ENCODE results near the gene PSTPIP1.

PSTPIP1 gene

DNA sequence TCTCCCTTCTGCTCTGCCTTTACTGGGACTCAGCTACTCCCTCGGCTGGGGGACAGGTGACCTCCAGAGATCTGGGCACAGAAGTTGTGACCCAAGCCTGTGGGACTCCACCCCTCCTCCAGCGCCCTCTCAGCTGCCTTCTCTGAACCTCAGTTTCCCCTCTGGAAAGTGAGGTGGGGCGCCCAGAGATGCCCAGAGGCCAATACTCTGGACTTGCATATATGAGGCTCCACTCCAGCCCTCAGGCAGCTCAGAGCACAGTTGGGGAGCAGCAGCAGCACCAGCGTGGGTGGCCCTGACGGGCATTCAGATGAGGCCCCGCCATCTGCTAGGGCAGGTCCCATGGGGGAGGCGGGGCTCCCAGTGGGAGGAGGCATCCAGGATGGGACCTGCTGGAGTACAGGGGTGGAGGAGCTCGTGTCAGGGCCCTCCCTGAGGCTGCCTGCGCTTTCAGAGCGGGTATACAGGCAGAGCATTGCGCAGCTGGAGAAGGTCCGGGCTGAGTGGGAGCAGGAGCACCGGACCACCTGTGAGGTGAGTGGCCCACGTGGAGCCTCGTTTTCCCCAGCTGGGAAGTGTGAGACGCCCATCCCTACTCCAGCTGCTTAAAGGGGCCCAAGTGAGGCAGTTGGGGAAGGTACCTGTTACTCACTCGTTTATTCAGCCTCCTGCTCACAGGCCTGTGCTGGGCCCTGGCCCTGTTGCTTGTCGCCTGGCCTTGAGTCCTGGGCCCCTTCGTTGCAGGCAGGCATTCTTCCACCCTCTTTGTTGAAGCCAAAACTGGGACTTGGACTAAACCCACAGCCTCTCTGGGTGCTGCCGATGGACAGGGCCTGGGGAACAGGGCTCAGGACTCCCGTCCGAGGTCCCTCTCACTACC, 35.4 kb downstream of the PSTPIP1 start:
- peak in 1 of 2 donors; percentile 1 for DNase-seq (ENCODE audit: low read depth in 1 of 2, low spot score in 1 of 2)

- DNase-seq (ENCODE audit: low read depth in 1 of 2, low spot score in 1 of 2), result peak in 1 of 2 donors; percentile 1
Observed at GRCh38 chr15:77030928-77031375, 36.0 kb downstream of the PSTPIP1 start.

- peak in 1 of 2 donors; percentile 0 for DNase-seq (ENCODE audit: low read depth in 1 of 2, low spot score in 1 of 2)
Observed at GRCh38 chr15:77031376-77032050, 36.6 kb downstream of the PSTPIP1 start.

DNA sequence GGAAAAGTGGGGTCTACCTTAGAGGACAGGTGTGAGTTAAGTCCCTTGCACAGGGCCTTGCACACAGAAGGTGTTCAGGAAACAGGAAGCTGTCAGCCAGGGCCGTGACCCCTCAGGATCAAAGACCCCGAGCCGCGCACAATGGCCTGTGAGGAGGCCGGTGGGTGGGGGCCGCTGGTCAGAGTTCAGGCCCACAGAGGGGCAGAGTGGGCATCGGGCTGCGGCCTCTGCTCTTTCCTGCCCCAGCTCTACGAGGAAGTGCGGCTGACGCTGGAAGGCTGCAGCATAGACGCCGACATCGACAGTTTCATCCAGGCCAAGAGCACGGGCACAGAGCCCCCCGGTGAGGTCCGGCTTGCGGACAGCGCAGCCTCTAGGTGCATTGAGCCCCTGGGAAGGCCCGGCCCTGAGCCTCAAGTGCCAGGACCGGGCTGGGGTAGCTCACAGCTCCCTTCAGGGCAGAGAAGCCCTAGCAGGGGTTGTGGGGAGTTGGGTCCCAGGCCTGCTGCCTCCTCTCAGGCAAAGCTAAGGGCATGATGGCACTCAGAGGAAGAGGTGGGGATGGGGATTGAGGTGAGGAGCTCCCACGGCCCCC, 37.2 kb downstream of the PSTPIP1 start:
- DNase-seq (ENCODE audit: low read depth in 1 of 2, low spot score in 1 of 2), result peak in 1 of 2 donors; percentile 0

- peak in 1 of 2 donors; percentile 1 for DNase-seq (ENCODE audit: low read depth in 1 of 2, low spot score in 1 of 2)
Observed at GRCh38 chr15:77032647-77033416, 37.9 kb downstream of the PSTPIP1 start.

- peak in 1 of 2 donors; percentile 1 for DNase-seq (ENCODE audit: low read depth in 1 of 2, low spot score in 1 of 2)
Observed at GRCh38 chr15:77033417-77033728, 38.4 kb downstream of the PSTPIP1 start.

GRCh38 chr15:77033729-77034671, 39.1 kb downstream of the PSTPIP1 start:
- DNase-seq (ENCODE audit: low read depth in 1 of 2, low spot score in 1 of 2), result no peak

- DNase-seq (ENCODE audit: low read depth in 1 of 2, low spot score in 1 of 2), result peak in 1 of 2 donors; percentile 30
Observed at GRCh38 chr15:77034695-77035489, 40.0 kb downstream of the PSTPIP1 start.

DNA sequence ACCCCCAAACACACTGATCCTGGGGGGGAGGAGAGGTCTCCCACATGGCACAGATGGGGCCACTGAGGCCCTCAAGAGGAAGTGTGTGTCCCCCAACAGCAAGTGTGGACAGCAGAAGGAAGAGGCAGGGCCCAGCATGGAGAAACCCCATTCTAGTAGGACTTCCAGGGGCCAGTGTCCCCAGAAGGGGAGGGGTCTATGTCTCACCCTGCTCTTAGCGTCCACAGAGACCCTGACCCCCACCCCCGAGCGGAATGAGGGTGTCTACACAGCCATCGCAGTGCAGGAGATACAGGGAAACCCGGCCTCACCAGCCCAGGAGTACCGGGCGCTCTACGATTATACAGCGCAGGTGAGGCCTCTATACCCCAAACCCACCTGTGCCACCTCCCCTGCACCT, 40.7 kb downstream of the PSTPIP1 start:
- no peak for DNase-seq (ENCODE audit: low read depth in 1 of 2, low spot score in 1 of 2)

- DNase-seq (ENCODE audit: low read depth in 1 of 2, low spot score in 1 of 2), result no peak
Observed at GRCh38 chr15:77035999-77036471, 41.1 kb downstream of the PSTPIP1 start.

DNA sequence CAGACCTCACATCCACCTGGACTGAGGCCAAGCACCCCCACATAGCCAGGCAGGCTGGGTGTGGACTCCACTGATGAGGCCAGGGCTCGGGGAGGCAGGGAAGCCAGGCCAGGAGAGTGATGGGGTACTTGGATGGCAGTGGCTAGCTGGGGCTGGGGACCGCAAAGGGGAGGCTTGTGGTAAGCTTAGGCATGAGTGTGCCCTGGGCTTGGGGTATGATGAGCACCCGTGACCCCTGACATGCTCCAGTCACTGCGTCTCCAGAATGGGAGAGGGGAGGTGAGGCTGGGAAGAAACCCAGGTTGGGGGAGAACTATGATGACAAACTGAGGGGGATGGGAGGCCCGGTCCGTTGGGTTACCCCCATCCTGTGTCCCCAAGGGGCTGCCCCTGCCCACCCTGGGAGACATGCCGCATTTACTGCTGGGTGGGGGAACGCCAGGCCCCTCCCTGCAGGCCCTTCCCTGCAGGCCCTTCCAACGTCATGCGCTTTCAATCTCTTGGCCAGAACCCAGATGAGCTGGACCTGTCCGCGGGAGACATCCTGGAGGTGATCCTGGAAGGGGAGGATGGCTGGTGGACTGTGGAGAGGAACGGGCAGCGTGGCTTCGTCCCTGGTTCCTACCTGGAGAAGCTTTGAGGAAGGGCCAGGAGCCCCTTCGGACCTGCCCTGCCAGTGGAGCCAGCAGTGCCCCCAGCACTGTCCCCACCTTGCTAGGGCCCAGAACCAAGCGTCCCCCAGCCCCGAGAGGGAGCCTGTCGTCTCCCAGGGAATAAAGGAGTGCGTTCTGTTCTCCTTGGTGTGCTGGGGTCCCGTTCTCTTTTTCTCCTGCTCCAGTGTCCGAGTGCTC, 41.8 kb downstream of the PSTPIP1 start:
- DNase-seq (ENCODE audit: low read depth in 1 of 2, low spot score in 1 of 2), result no peak

DNA sequence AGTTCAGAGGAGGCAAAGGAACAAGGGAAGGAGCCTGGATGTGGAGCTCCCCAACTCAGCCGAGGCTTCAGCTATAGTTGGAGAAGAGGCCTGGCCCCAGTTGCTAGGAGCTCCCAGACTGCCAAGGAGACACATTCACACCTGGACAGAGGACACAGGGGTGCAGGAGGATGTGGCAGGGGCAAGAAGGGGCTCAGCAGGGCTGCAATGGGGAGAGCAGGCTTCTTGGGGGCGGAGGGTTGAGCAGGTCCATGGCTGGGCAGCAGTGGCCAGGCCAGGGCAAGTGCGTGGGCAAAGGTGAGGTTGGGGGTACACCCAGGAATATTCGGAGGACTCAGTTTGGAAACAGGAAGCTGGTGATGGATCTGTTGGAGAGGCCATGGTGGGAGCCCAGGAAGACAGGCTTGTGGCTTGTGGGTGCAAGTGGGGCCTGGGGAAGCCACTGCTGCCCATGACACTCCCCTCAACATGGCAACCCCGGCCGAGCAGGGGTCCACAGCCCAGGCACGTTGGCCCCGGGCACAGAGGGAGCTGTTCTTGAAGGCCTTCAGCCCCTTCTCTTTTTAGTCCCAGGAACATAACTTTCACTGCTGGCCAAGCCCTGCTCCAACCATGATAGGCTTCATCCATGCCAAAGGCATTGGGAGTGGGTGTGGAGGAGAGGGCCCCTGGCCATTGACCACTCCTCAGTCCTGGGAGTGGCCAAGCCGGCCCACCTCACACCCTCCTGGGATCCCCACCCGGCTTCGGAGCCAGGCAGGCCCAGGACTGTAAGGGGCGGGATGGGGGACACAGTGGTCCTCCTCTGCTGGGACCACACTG, 42.7 kb downstream of the PSTPIP1 start:
- DNase-seq (ENCODE audit: low read depth in 1 of 2, low spot score in 1 of 2), result no peak

DNA sequence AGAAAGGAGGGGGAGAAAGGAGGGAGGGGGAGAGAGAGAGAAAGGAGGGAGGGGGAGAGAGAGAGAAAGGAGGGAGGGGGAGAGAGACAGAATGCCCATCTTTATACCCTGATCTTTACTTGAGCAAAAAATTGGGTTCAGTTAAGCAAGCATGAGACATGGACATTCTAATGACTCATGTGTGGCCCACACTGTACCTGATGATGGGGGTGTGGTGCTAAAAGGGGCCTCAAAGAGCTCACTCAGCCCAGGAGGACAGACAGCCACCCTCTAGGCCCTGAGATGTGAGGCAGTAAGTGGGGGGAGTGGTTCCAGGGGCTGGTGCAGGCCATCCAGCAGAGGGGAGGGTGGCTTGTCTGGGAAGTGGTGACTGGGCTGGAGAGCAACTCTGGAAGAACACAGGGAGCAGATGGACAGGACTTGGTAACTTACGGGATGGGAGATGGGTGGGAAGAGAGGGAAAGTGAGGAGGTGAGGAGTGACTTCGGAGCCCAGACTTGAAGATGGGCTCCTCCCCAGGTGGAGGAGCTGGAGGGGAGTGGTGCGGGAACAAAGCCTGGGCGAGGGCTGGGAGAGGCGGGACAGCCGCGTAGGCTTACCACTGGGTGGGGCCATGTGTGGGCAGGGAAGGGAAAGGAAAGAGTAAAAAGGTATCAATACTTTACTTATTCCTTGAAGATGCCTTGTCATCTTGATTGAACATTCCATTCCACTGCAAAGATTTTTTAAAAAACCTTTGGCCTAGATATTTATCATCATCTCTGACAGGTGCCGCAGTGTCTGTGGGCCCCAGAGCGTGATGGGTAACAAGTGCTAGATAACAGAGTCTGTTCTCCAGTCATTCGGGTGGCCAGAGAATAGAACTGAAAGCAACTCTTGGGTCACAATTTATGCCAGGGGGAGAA, 43.6 kb downstream of the PSTPIP1 start:
- DNase-seq (ENCODE audit: low read depth in 1 of 2, low spot score in 1 of 2), result no peak

DNA sequence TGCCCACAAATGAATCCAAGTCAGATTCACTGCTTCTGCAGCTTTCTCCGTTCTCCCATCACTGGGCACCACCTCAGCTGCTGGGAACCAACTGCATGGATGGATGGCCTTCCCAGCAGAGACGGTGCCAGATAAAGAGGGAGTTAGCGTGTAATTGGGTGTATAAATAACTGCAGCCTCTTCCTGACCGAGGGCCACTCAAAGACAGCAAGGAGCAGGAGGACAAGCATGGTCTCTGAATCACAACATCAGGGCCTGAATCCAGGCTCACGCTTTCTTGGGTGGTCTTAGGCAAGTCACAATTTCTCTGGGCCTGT, 44.2 kb downstream of the PSTPIP1 start:
- no peak for DNase-seq (ENCODE audit: low read depth in 1 of 2, low spot score in 1 of 2)

DNA sequence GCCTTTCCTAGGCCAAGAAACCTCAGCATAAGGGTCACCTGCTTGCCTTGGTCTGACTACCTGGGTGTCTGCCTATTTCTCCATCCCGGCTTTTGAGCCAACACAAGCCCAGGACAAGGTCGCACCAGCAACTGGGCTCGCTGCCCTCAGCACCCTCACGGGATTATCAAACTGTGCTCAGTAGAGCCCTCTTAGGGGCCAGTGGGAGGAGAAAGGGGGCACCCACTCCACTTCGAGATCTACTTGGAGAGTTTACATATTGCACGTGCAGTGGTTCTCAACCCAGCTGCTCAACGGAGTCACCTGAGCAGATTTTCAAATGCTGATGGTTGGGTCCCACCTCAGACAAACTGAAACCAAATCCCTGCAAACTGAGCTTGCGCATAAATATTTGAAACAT, 44.9 kb downstream of the PSTPIP1 start:
- no peak for DNase-seq (ENCODE audit: low read depth in 1 of 2, low spot score in 1 of 2)

GRCh38 chr15:77040673-77041072, 45.7 kb downstream of the PSTPIP1 start:
- no peak for DNase-seq (ENCODE audit: low read depth in 1 of 2, low spot score in 1 of 2)

All from stimulated activated CD4-positive, alpha-beta T cell treated with anti-CD3 and anti-CD28 coated beads, Interleukin-15, amount 100 ng/mL, for 1 hour (primary cell).